Measurements from ENCODE around the gene FABP2.
A peak's percentile ranks its signal among the peaks of the same experiment; 100 is the strongest.

Gene FABP2

DNA sequence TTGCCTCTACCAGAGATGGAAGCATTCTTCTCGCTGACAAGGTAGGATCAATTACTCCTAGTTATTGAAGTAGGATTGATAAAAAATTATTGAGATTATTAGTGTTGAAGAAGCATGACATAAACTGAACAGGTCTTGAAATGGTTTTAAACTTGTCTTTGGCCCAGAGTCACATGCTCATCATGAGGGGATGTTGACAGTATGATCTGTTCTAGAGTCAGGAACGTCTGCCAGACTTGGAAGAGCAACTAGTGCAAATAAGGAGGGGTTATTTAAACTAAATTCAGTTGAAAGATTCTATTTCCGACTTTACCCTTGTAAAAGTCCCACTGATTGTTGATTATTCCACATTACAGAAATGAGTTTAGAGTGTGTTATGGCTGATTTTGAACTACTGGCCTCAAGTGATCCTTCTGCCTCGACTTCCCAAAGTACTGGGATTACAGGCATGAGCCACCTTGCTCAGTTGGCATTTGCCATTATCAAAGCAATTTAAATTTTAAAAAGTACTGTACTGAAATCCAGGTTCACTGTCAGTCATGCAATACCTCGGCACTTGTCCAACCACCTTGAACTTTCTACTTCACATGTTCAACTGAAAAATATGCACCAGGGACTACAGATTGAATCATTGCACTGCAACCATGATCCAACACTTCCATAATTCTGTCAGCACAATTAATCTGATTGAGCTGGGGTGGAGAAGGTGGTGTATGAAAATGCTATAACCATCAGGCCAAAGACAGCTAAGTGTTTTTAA is 19.7 kb downstream of the FABP2 start:
- peaks cover 25% of the 10 kb centered on the region for H3K36me3 Mint-ChIP-seq (ENCODE audit: low read depth)
- H3K4me3 Mint-ChIP-seq, result peak overlapping the region; percentile 3 to 80 (median 74)
- H3K27me3 Mint-ChIP-seq (ENCODE audit: low read depth), result no peaks in the 10 kb centered on the region
- no peak overlapping the region for H3K27ac Mint-ChIP-seq
- TF ChIP-seq, protein P1, sequence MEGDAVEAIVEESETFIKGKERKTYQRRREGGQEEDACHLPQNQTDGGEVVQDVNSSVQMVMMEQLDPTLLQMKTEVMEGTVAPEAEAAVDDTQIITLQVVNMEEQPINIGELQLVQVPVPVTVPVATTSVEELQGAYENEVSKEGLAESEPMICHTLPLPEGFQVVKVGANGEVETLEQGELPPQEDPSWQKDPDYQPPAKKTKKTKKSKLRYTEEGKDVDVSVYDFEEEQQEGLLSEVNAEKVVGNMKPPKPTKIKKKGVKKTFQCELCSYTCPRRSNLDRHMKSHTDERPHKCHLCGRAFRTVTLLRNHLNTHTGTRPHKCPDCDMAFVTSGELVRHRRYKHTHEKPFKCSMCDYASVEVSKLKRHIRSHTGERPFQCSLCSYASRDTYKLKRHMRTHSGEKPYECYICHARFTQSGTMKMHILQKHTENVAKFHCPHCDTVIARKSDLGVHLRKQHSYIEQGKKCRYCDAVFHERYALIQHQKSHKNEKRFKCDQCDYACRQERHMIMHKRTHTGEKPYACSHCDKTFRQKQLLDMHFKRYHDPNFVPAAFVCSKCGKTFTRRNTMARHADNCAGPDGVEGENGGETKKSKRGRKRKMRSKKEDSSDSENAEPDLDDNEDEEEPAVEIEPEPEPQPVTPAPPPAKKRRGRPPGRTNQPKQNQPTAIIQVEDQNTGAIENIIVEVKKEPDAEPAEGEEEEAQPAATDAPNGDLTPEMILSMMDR (IDR thresholded peaks at IDR 0.05; ENCODE audit: unreplicated experiment in 3 of 3), result no peak
- H3K4me1 Mint-ChIP-seq, result peaks cover 30% of the 10 kb centered on the region
- H3K9me3 Mint-ChIP-seq, result no peaks in the 10 kb centered on the region

DNA sequence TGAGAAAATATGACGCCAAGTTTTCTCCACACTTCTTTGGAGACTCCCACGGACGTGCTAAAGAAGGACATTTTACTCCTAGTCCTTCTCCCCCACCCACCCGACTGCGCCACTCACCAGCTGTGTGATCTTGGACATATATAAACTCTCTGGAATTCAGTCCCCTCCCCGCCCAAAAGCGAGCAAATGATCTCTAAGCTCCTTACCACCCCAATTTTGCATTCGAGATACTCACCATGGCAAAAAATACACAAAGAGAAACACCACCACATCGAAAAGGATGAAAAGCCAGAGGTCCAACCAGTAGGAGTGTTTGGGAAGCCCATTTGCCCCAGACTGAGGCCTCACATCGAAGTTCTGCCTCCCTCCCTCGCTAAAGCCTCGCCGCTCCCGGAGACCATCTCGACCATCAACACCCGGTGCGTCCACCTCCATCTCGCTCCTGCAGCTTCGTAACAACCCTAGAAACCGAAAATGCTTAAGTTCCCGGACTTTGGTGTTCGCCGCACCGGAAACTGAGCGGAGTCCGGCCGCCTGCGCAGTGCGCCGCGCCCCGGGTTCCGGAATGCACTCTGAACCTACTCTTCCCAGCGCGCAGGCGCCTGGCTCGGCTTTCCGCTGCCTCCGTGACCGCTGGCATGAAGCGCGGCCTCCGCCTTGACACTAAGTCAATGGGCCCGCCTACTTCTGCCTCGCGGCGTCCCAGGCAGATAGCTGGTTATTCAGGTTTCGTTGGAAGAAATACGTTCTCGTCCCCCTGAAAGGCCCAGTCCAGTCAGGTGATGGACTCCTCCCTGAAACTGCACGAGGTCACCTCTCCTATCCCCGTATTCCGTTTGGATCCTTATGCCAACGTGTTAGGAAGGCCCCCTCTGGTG is 21.6 kb downstream of the FABP2 start:
- peak overlapping the region; percentile 96 to 100 (median 99) for H3K4me3 Mint-ChIP-seq
- no peaks in the 10 kb centered on the region for H3K9me3 Mint-ChIP-seq

DNA sequence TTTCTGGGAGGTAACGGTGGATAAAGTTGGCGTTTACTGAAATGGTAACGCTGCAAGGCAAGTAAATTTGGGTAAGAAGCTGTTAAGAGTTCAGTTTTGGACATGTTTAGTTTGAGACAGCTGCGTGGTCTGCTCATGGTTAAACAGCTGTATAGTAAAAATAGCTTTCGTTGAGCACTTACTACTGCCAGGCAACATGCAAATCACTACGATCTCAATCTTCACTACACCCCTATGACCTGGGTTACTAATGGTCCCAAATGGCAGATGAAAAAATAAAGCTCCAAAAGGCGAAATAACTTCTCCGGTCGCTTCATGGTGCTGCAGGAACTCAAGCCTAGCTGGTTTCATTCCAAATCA is 22.2 kb downstream of the FABP2 start:
- TF ChIP-seq, protein P1 (IDR thresholded peaks at IDR 0.05; ENCODE audit: unreplicated experiment in 3 of 3), result no peak
- Mint-ChIP-seq H3K27me3 (ENCODE audit: low read depth) (no peaks in the 10 kb centered on the region), H3K4me1 (peaks cover 35% of the 10 kb centered on the region), H3K9me3 (no peaks in the 10 kb centered on the region), H3K4me3 (peak overlapping the region; percentile 96 to 100 (median 99)), H3K36me3 (ENCODE audit: low read depth) (peaks cover 45% of the 10 kb centered on the region), H3K27ac (peak overlapping the region; percentile 96 to 100 (median 99))

More for the DNA sequence above, 21.6 kb downstream of the FABP2 start:
- Mint-ChIP-seq H3K4me1 (peaks cover 35% of the 10 kb centered on the region), H3K36me3 (ENCODE audit: low read depth) (peaks cover 44% of the 10 kb centered on the region), H3K27ac (peak overlapping the region; percentile 96 to 100 (median 99)), H3K27me3 (ENCODE audit: low read depth) (no peaks in the 10 kb centered on the region)
- TF ChIP-seq, protein P1 (IDR thresholded peaks at IDR 0.05; ENCODE audit: unreplicated experiment in 3 of 3), result no peak

- TF ChIP-seq, protein P1 (IDR thresholded peaks at IDR 0.05; ENCODE audit: unreplicated experiment in 3 of 3), result no peak
- Mint-ChIP-seq H3K27ac (peak overlapping the region; percentile 96 to 100 (median 99)), H3K4me1 (peaks cover 35% of the 10 kb centered on the region), H3K4me3 (peak overlapping the region; percentile 96 to 100 (median 99)), H3K27me3 (ENCODE audit: low read depth) (no peaks in the 10 kb centered on the region), H3K36me3 (ENCODE audit: low read depth) (peaks cover 45% of the 10 kb centered on the region), H3K9me3 (no peaks in the 10 kb centered on the region)
Measured at GRCh38 chr4:119299260-119299671, 22.7 kb downstream of the FABP2 start.

GRCh38 chr4:119297795-119298194 is 24.1 kb downstream of the FABP2 start:
- H3K4me1 Mint-ChIP-seq, result peaks cover 35% of the 10 kb centered on the region
- no peaks in the 10 kb centered on the region for H3K9me3 Mint-ChIP-seq
- peak overlapping the region in 1 of 3 experiments; percentile 72 for H3K27ac Mint-ChIP-seq
- TF ChIP-seq, protein P1 (IDR thresholded peaks at IDR 0.05; ENCODE audit: unreplicated experiment in 3 of 3), result no peak
- H3K4me3 Mint-ChIP-seq, result peak overlapping the region; percentile 96 to 100 (median 99)
- no peaks in the 10 kb centered on the region for H3K27me3 Mint-ChIP-seq (ENCODE audit: low read depth)
- H3K36me3 Mint-ChIP-seq (ENCODE audit: low read depth), result peaks cover 47% of the 10 kb centered on the region
